Ramos (cell line): ENCODE data around the gene PTPRK.

Experiments
- in situ Hi-C: fragments of 300-500 bp; cut with MboI; formaldehyde crosslinking; loops from one replicate; pipeline ENCODE4 v1.14.3; 2022; ENCODE audit warnings: low sequenced_read_pairs; ENCODE audit not compliant: unreplicated experiment

Gene PTPRK

GRCh38 chr6:128118401-128118800 is 402.0 kb downstream of the PTPRK start:
- in situ Hi-C loops, result no loop called here

- in situ Hi-C loops, result no loop called here
Observed at GRCh38 chr6:128117916-128118315, 402.5 kb downstream of the PTPRK start.

- in situ Hi-C loops, result no loop called here
Observed at GRCh38 chr6:128114164-128114563, 406.2 kb downstream of the PTPRK start.

GRCh38 chr6:128112494-128112893 is 407.9 kb downstream of the PTPRK start:
- in situ Hi-C loops, result no loop called here

GRCh38 chr6:128111096-128111495 is 409.3 kb downstream of the PTPRK start:
- in situ Hi-C loops, result no loop called here

- in situ Hi-C loops, result no loop called here
Observed at GRCh38 chr6:128107682-128108081, 412.7 kb downstream of the PTPRK start.

- in situ Hi-C loops, result no loop called here
Observed at GRCh38 chr6:128099571-128100197, 420.7 kb downstream of the PTPRK start.

- in situ Hi-C loops, result no loop called here
Observed at GRCh38 chr6:128098000-128098581, 422.3 kb downstream of the PTPRK start.

GRCh38 chr6:128097009-128097408 is 423.4 kb downstream of the PTPRK start:
- in situ Hi-C loops, result no loop called here

GRCh38 chr6:128095362-128095761 is 425.0 kb downstream of the PTPRK start:
- in situ Hi-C loops, result no loop called here

- in situ Hi-C loops, result no loop called here
Observed at GRCh38 chr6:128079021-128079420, 441.4 kb downstream of the PTPRK start.

- in situ Hi-C loops, result no loop called here
Observed at GRCh38 chr6:128078276-128078675, 442.1 kb downstream of the PTPRK start.

GRCh38 chr6:128076843-128077242 is 443.6 kb downstream of the PTPRK start:
- in situ Hi-C loops, result no loop called here

GRCh38 chr6:128074567-128074966 is 445.8 kb downstream of the PTPRK start:
- in situ Hi-C loops, result no loop called here

GRCh38 chr6:128073389-128073788 is 447.0 kb downstream of the PTPRK start:
- in situ Hi-C loops, result no loop called here

GRCh38 chr6:128071212-128071611 is 449.2 kb downstream of the PTPRK start:
- in situ Hi-C loops, result no loop called here

- in situ Hi-C loops, result no loop called here
Observed at GRCh38 chr6:128070406-128070805, 450.0 kb downstream of the PTPRK start.

- in situ Hi-C loops, result no loop called here
Observed at GRCh38 chr6:128069188-128069587, 451.2 kb downstream of the PTPRK start.

- in situ Hi-C loops, result no loop called here
Observed at GRCh38 chr6:128068119-128068479, 452.3 kb downstream of the PTPRK start.

GRCh38 chr6:128067446-128068118 is 452.8 kb downstream of the PTPRK start:
- in situ Hi-C loops, result no loop called here

- in situ Hi-C loops, result no loop called here
Observed at GRCh38 chr6:128065072-128065471, 455.3 kb downstream of the PTPRK start.

- in situ Hi-C loops, result no loop called here
Observed at GRCh38 chr6:128064540-128064895, 455.9 kb downstream of the PTPRK start.
